T-cell (primary cell): Measurements from ENCODE around the gene HYDIN. TPM values are rescaled to one million over a fixed set of nuclear protein-coding genes. Genes with fewer than 3 reads are reported as not detected.

Experiments used
- ATAC-seq, 4 experiments: fragments of 200-7000 bp in 3 of 4; fragments of 150-1000 bp in 1 of 4; cut with Tn5 transposase; replicated peaks in 1 of 4; 1 replicate in 3 of 4; 2 replicates in 1 of 4; pipeline ENCODE4 v1.10.0; 2021; ENCODE audit warnings: moderate library complexity in 3 of 4, mild to moderate bottlenecking in 2 of 4, moderate number of reproducible peaks in 1 of 4
- CTCF ChIA-PET, 2 donors: fragments of 300-600 bp; sonication (Branson Sonifier 250); formaldehyde crosslinking; loops; one replicate each; lab custom pipeline; 2022; ENCODE audit warnings: antibody characterized with exemption in 2 of 2; lab: Charles Lee
- POLR2A ChIA-PET, 2 donors: fragments of 300-600 bp; sonication (Branson Sonifier 250); formaldehyde crosslinking; loops; one replicate each; lab custom pipeline; 2022; ENCODE audit warnings: antibody characterized with exemption in 2 of 2; lab: Charles Lee
- DNase-seq, 35 experiments: peaks; one replicate each; pipeline versions ENCODE4 v3.0.0 to v3.0.0-alpha.2; 2013 to 2023
- H3K27ac ChIP-seq: one replicate; pipeline ENCODE4 v1.5.1; 2013; ENCODE audit warnings: low read length
- H3K27me3 ChIP-seq, 2 experiments: replicated peaks in 1 of 2; 1 replicate in 1 of 2; 2 replicates in 1 of 2; pipeline versions ENCODE4 v1.6.1 to v1.7.0; 2013; ENCODE audit warnings: low read length in 1 of 2, mixed read lengths in 1 of 2; ENCODE audit not compliant: control insufficient read depth in 2 of 2, insufficient read depth in 2 of 2; ENCODE audit errors: extremely low read depth in 1 of 2
- H3K36me3 ChIP-seq, 2 donors: 1 replicate in 1 of 2; 2 replicates in 1 of 2; pipeline versions ENCODE4 v1.6.1 to v1.7.0; 2013; ENCODE audit warnings: low read length in 1 of 2; ENCODE audit not compliant: control insufficient read depth in 2 of 2, insufficient read depth in 1 of 2; ENCODE audit errors: extremely low read depth in 1 of 2
- H3K4me1 ChIP-seq, 2 experiments: 1 replicate in 1 of 2; 2 replicates in 1 of 2; pipeline versions ENCODE4 v1.6.1 to v1.7.0; 2013; ENCODE audit warnings: low read length in 2 of 2, mixed read lengths in 1 of 2; ENCODE audit not compliant: insufficient read depth in 2 of 2, control insufficient read depth in 1 of 2; ENCODE audit errors: extremely low read depth in 1 of 2
- H3K4me3 ChIP-seq, 2 donors: 1 replicate in 1 of 2; 2 replicates in 1 of 2; pipeline versions ENCODE4 v1.5.1 to v1.7.0; 2013; ENCODE audit warnings: mild to moderate bottlenecking in 2 of 2, low read length in 1 of 2, moderate library complexity in 1 of 2; ENCODE audit not compliant: control insufficient read depth in 1 of 2; ENCODE audit errors: extremely low read depth in 1 of 2
- H3K9me3 ChIP-seq: 2 replicates; pipeline ENCODE4 v1.7.0; 2013
- H3K27ac Mint-ChIP-seq, 2 donors: one replicate each; pipeline ENCODE4 v1.8.0; 2020 to 2021; ENCODE audit warnings: mild to moderate bottlenecking in 2 of 2, mixed read lengths in 2 of 2
- H3K27me3 Mint-ChIP-seq, 2 donors: one replicate each; pipeline ENCODE4 v1.8.0; 2021 to 2022; ENCODE audit warnings: mixed read lengths in 2 of 2
- H3K36me3 Mint-ChIP-seq: one replicate; pipeline ENCODE4 v1.8.0; 2021; ENCODE audit warnings: mixed read lengths
- H3K4me1 Mint-ChIP-seq, 3 donors: one replicate each; pipeline ENCODE4 v1.8.0; 2020 to 2022; ENCODE audit warnings: mixed read lengths in 3 of 3, mild to moderate bottlenecking in 1 of 3
- H3K4me3 Mint-ChIP-seq, 3 donors: one replicate each; pipeline ENCODE4 v1.8.0; 2020 to 2022; ENCODE audit warnings: mild to moderate bottlenecking in 3 of 3, mixed read lengths in 3 of 3, moderate library complexity in 3 of 3
- H3K9me3 Mint-ChIP-seq, 3 donors: one replicate each; pipeline ENCODE4 v1.8.0; 2020 to 2022; ENCODE audit warnings: mixed read lengths in 3 of 3
- WGBS: methylation state at CpG from one replicate; pipeline ENCODE4 v1.1.5; 2013; ENCODE audit warnings: missing lambda C conversion rate; ENCODE audit not compliant: insufficient coverage; 5-methylcytosine and 5-hydroxymethylcytosine counted together
- total RNA-seq, 35 experiments: library from RNA in 6 of 35; stranded (reverse) in 6 of 35; fragments of 120-200 nt in 1 of 35; gene quantifications; one replicate each; pipeline versions ENCODE4 v1.2.1 to v1.2.4 and lab custom pipeline; 2013 to 2026

Gene HYDIN
- total RNA-seq, 5 donors from 2014 or later (not counting 1 experiment from before 2014, with no cell fraction given): 0.41 to 1.2 (median 0.73) TPM; not detected in 2

DNA sequence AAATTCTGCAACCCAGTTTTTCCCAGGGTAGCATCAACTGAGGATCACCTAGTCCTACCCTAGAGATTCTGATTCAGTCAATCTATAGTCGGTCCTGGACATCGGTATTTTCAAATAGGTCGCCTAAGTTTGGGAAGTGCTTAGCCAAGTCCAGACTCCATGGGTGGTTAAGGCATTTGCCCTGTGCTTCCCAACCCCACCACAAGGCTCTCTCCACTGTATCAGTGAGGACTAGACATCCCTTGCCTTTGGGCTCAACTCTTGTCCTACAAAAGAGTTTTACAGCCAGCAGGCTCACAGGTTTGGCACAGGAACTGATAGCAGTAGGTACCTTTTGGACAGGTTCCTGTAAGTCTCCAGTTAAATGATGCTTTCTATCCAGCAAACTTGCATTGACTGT is 13.8 kb downstream of the HYDIN start:
- ATAC-seq (no peak), DNase-seq (no peak)
- H3K4me3 Mint-ChIP-seq: no peak overlapping the region
- Histone ChIP-seq H3K9me3 (no peaks in the 10 kb centered on the region), H3K36me3 (no peaks in the 10 kb centered on the region), H3K27ac (no peak overlapping the region), H3K4me3 (no peak overlapping the region), H3K4me1 (no peaks in the 10 kb centered on the region), H3K27me3 (no peaks in the 10 kb centered on the region)
- peaks cover 0 to under 1% (median under 1%) of the 10 kb centered on the region in 3 donors for H3K9me3 Mint-ChIP-seq
- ChIA-PET CTCF (no interaction called here), POLR2A (no interaction called here)
- H3K27me3 Mint-ChIP-seq: peaks cover 6 to 11% of the 10 kb centered on the region in 2 donors
- H3K4me1 Mint-ChIP-seq: no peaks in the 10 kb centered on the region
- WGBS: 100% methylated on average over 1 of the region's 3 CpGs
- H3K27ac Mint-ChIP-seq: no peak overlapping the region
- no peaks in the 10 kb centered on the region for H3K36me3 Mint-ChIP-seq

DNA sequence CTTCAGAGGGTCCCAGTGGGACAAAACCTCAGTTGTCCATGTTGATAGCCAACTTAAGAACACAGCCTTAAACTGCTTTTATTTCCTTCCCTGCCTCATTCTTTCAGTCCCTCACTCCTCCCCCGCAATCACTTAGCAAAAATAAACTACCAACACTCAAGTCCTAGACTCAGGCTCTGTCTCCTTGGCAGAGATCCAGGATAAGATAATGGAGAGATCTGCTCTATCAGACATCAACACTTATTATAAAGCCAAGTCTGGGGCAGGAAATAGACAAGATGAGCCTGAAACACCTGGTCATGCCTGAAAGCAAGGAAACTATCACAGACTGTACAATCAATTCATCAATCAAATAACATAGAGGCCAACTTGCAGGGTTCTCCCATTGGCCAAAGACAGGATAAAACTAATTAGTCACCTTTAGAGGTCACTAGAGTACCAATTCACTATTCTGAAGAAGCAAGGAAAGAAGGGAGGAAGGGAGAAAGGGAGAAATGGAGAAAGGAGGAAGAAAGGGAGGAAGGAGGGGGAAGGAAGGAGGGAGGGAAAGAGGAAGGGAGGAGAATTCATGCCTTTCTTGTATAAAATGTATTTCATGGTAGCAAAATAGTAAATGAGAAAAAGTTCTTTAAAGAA is 15.7 kb downstream of the HYDIN start:
- Histone ChIP-seq H3K4me3 (no peak overlapping the region), H3K27me3 (no peaks in the 10 kb centered on the region), H3K36me3 (no peaks in the 10 kb centered on the region), H3K27ac (no peak overlapping the region), H3K4me1 (no peaks in the 10 kb centered on the region), H3K9me3 (no peaks in the 10 kb centered on the region)
- no peak overlapping the region for H3K27ac Mint-ChIP-seq
- H3K4me1 Mint-ChIP-seq: no peaks in the 10 kb centered on the region
- ATAC-seq (no peak), DNase-seq (peak in 1 of 35 experiments; percentile 1)
- 60% methylated on average over 1 of the region's 1 CpG for WGBS
- H3K9me3 Mint-ChIP-seq: peaks cover 0 to 4% (median 1%) of the 10 kb centered on the region in 3 donors
- H3K36me3 Mint-ChIP-seq: no peaks in the 10 kb centered on the region
- H3K4me3 Mint-ChIP-seq: no peak overlapping the region
- ChIA-PET POLR2A (no interaction called here), CTCF (no interaction called here)
- peaks cover 8 to 18% of the 10 kb centered on the region in 2 donors for H3K27me3 Mint-ChIP-seq

DNA sequence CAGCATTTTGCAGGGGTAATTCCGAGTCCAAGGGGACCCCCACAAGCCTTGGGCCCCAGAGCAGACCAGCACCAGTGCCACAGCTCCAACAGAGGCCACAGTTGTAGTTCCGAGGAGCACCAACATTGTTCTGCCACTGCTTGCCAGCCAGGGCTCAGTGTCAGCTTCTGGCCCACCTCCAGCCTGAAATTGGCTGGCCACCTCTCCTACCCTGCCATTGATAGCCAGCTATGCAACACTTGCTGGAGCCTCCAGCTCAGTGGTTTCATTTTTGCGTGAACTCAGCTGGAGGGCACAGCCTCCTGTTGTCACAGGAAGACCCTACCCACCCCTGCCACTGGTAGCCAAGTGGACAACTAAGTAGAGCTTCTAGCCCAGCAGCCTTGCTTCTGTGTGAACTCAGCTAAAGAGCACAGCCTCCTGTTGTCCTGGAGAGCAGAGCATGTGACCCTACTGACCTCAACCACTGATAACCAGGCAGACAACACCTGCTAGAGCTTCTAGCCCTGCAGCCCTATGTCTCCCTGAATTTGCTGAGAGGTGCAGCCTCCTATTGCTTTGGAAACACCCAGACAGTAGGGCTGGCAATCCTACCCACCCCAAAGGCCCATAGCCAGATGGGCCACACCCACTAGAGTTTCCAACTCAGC is 24.9 kb downstream of the HYDIN start:
- peaks cover 0 to 19% of the 10 kb centered on the region in 2 experiments for H3K27me3 ChIP-seq
- no peak for ATAC-seq
- H3K27ac ChIP-seq: no peak overlapping the region
- DNase-seq: no peak
- 68% methylated on average over 3 of the region's 3 CpGs for WGBS
- H3K4me3 Mint-ChIP-seq: no peak overlapping the region
- ChIA-PET CTCF (no interaction called here), POLR2A (no interaction called here)
- H3K4me3 ChIP-seq: no peak overlapping the region
- no peak overlapping the region for H3K27ac Mint-ChIP-seq
- no peaks in the 10 kb centered on the region for H3K36me3 ChIP-seq
- H3K4me1 Mint-ChIP-seq: no peaks in the 10 kb centered on the region
- H3K36me3 Mint-ChIP-seq: peaks cover 6% of the 10 kb centered on the region
- H3K9me3 Mint-ChIP-seq: peaks cover 23 to 28% (median 24%) of the 10 kb centered on the region in 3 donors
- no peaks in the 10 kb centered on the region for H3K9me3 ChIP-seq
- no peaks in the 10 kb centered on the region for H3K4me1 ChIP-seq
- H3K27me3 Mint-ChIP-seq: peaks cover 48% of the 10 kb centered on the region in 2 donors

DNA sequence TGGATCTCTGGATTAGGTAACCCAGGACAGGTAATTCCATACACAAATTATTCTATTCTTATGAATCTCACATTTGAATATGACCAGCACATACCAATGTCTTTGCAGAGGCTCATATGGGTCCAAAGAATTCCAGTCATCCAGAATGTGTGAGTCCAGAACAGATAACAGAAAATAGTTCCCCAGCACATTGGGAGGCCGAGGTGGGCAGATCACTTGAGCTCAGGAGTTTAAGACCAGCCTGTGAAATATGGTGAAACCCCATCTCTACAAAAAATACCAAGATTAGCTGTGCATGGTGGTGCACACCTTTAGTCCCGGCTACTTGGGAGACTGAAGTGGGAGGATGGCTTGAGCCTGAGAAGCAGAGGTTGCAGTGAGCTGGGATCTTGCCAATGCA is 26.9 kb downstream of the HYDIN start:
- WGBS: 100% methylated on average over 1 of the region's 2 CpGs
- no peaks in the 10 kb centered on the region for H3K4me1 ChIP-seq
- peaks cover 0 to 19% of the 10 kb centered on the region in 2 experiments for H3K27me3 ChIP-seq
- CTCF ChIA-PET: no interaction called here
- POLR2A ChIA-PET: no interaction called here
- Mint-ChIP-seq H3K4me1 (no peaks in the 10 kb centered on the region), H3K36me3 (peaks cover 6% of the 10 kb centered on the region), H3K27me3 (peaks cover 43 to 45% of the 10 kb centered on the region in 2 donors), H3K27ac (no peak overlapping the region), H3K9me3 (peaks cover 20 to 36% (median 26%) of the 10 kb centered on the region in 3 donors), H3K4me3 (no peak overlapping the region)
- no peak overlapping the region for H3K27ac ChIP-seq
- no peak overlapping the region for H3K4me3 ChIP-seq
- DNase-seq: no peak
- no peaks in the 10 kb centered on the region for H3K36me3 ChIP-seq
- ATAC-seq: no peak
- no peaks in the 10 kb centered on the region for H3K9me3 ChIP-seq

DNA sequence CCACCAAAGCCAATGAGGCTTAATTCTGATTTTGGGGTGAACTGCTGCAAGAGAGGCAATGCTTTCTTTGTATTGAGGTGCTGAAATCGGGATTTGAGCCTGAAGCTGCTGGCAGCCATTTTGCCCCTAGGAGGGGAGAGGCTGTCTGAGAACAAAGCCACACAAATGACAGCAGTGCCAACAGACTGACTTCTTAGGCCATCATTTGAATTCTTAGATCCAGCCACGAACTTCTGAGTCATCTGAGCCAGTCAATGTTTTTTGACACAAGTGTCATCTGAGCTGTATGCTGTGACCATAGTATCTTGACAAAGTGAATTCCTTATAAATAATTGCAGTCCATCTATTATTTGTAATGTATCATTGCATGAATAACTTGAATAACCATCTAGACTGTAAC is 29.0 kb downstream of the HYDIN start:
- Histone ChIP-seq H3K27me3 (peaks cover 0 to 19% of the 10 kb centered on the region in 2 experiments), H3K9me3 (no peaks in the 10 kb centered on the region), H3K4me3 (no peak overlapping the region), H3K36me3 (no peaks in the 10 kb centered on the region), H3K4me1 (no peaks in the 10 kb centered on the region), H3K27ac (no peak overlapping the region)
- ATAC-seq: no peak
- ChIA-PET CTCF (no interaction called here), POLR2A (no interaction called here)
- peaks cover 32 to 36% of the 10 kb centered on the region in 2 donors for H3K27me3 Mint-ChIP-seq
- H3K36me3 Mint-ChIP-seq: no peaks in the 10 kb centered on the region
- peaks cover 0 to 4% (median 0%) of the 10 kb centered on the region in 3 donors for H3K4me1 Mint-ChIP-seq
- no peak overlapping the region for H3K4me3 Mint-ChIP-seq
- H3K9me3 Mint-ChIP-seq: peaks cover 13 to 25% (median 24%) of the 10 kb centered on the region in 3 donors
- no peak overlapping the region for H3K27ac Mint-ChIP-seq
- 71% methylated on average over 1 of the region's 2 CpGs for whole genome bisulfite sequencing
- no peak for DNase-seq

DNA sequence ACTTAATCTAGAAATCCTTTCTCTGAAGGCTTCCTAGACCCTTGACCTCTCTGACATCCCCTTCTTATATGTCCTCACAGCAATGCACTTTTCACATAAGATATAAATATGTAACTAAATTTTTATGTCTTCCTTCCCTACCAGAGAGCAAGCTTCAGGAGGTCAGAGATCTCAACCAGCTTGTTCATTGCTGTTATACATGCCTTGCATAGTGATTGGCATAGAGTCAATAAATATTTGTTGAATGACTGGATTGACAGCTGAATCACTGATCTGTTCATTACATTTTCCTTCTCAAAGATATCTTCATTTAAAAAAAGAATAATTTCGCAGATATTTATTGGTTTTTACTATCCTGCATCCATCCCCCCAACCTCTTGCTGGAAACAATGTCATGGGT is 29.5 kb downstream of the HYDIN start:
- no CpG with 5 or more reads among the region's 1 CpG for WGBS
- H3K27ac Mint-ChIP-seq: no peak overlapping the region
- no peaks in the 10 kb centered on the region for H3K4me1 ChIP-seq
- DNase-seq (no peak), ATAC-seq (no peak)
- no peaks in the 10 kb centered on the region for H3K36me3 ChIP-seq
- H3K27ac ChIP-seq: no peak overlapping the region
- no peak overlapping the region for H3K4me3 Mint-ChIP-seq
- ChIA-PET POLR2A (no interaction called here), CTCF (no interaction called here)
- peaks cover 10 to 22% (median 20%) of the 10 kb centered on the region in 3 donors for H3K9me3 Mint-ChIP-seq
- H3K4me1 Mint-ChIP-seq: peaks cover 0 to 4% (median 0%) of the 10 kb centered on the region in 3 donors
- H3K27me3 Mint-ChIP-seq: peaks cover 27 to 31% of the 10 kb centered on the region in 2 donors
- peaks cover 0 to 18% of the 10 kb centered on the region in 2 experiments for H3K27me3 ChIP-seq
- H3K4me3 ChIP-seq: no peak overlapping the region
- H3K9me3 ChIP-seq: no peaks in the 10 kb centered on the region
- H3K36me3 Mint-ChIP-seq: no peaks in the 10 kb centered on the region
